K562 (cell line): ENCODE data around the gene GABPB1. TPM values are rescaled to one million over a fixed set of nuclear protein-coding genes. Genes with fewer than 3 reads are reported as not detected.
A peak's percentile ranks its signal among the peaks of the same experiment; 100 is the strongest.

Experiments
- ADNP ChIP-seq: fragments of 200-800 bp; sonication (Bioruptor generic); IDR thresholded peaks from 2 replicates; pipeline ENCODE4 v1.6.1; 2016; ENCODE audit warnings: missing genetic modification characterization, missing compliant biosample characterization
- ARID4B ChIP-seq: sonication (generic); formaldehyde crosslinking; IDR thresholded peaks from 2 replicates; pipeline ENCODE4 v1.8.0; 2022; ENCODE audit warnings: mild to moderate bottlenecking, missing genetic modification reagents
- LARP7 ChIP-seq: fragments of 450-650 bp; IDR thresholded peaks from 2 replicates; pipeline ENCODE4 v1.6.1; 2016
- MAFF ChIP-seq: IDR thresholded peaks from 2 replicates; pipeline ENCODE4 v1.6.1; 2012; ENCODE audit warnings: low read length, improper control_type of control experiment
- MAFK ChIP-seq: IDR thresholded peaks from 2 replicates; pipeline ENCODE4 v1.6.1; 2011; ENCODE audit warnings: low read length, improper control_type of control experiment
- NFRKB ChIP-seq: fragments of 450-650 bp; IDR thresholded peaks from 2 replicates; pipeline ENCODE4 v1.6.1; 2016; ENCODE audit warnings: low read depth
- PCBP1 ChIP-seq: fragments of 200-400 bp; formaldehyde crosslinking; IDR thresholded peaks from 2 replicates; pipeline ENCODE4 v1.6.1; 2018; ENCODE audit warnings: mild to moderate bottlenecking, low read depth, low read length; ENCODE audit not compliant: poor library complexity, severe bottlenecking
- POU5F1 ChIP-seq: fragments of 150-350 bp; IDR thresholded peaks from 2 replicates; pipeline ENCODE4 v1.6.1; 2014; ENCODE audit warnings: borderline replicate concordance, low read length, low read depth, mild to moderate bottlenecking; ENCODE audit not compliant: partially characterized antibody
- RNF2 ChIP-seq: sonication (generic); IDR thresholded peaks from 2 replicates; pipeline ENCODE4 v1.6.1; 2016
- ZBTB40 ChIP-seq, 2 experiments: fragments of 450-650 bp in 1 of 2; sonication (generic) in 1 of 2; formaldehyde crosslinking in 1 of 2; IDR thresholded peaks; 2 replicates each; pipeline versions ENCODE4 v1.7.1 to v1.9.0; 2016 to 2022; ENCODE audit warnings: inconsistent platforms in 1 of 2, mild to moderate bottlenecking in 1 of 2, missing genetic modification reagents in 1 of 2
- ZNF253 ChIP-seq: fragments of 250-450 bp; sonication (Bioruptor Pico); conservative IDR thresholded peaks from 2 replicates; pipeline ENCODE4 v1.6.1; 2021; ENCODE audit warnings: mild to moderate bottlenecking
- ZNF41 ChIP-seq: fragments of 250-450 bp; sonication (Bioruptor Pico); conservative IDR thresholded peaks from 2 replicates; pipeline ENCODE4 v1.4.0; 2020; ENCODE audit warnings: mild to moderate bottlenecking
- ZNF785 ChIP-seq: fragments of 250-450 bp; sonication (Bioruptor Pico); IDR thresholded peaks from 2 replicates; pipeline ENCODE4 v1.4.0; 2020; ENCODE audit warnings: mild to moderate bottlenecking
- polyA plus RNA-seq, 8 experiments: library from polyadenylated mRNA; depleted of rRNA in 4 of 8; stranded (reverse) in 5 of 8; unstranded in 3 of 8; fragments of >200 nt; fragmentation: Nextera tagmentation in 2 of 8; fragmentation: Illumina TruSeq in 1 of 8; extraction: Ambion mirVana in 2 of 8; extraction: Trizol in 1 of 8; gene quantifications; 2 replicates each; pipeline versions ENCODE4 v1.2.1 to v1.2.3, GENCODE V29; 2011 to 2014; ENCODE audit warnings: inconsistent platforms in 1 of 8, missing spikeins in 1 of 8
- total RNA-seq, 7 experiments: library from RNA; depleted of rRNA in 6 of 7; stranded (reverse); fragments of >200 nt in 6 of 7; fragmentation: Illumina TruSeq in 2 of 7; extraction: Trizol in 2 of 7; gene quantifications; 2 replicates each; pipeline versions ENCODE4 v1.2.1 to v1.2.3, GENCODE V29; 2011 to 2021; ENCODE audit warnings: low replicate concordance in 1 of 7

GABPB1 gene
- total and polyA plus RNA-seq, 9 of the 15 experiments (the other 6 are each of a cell fraction or from before 2014, with no cell fraction given): 11.8 to 42.3 (median 33.2) TPM

- TF ChIP-seq ARID4B (CRISPR knock-in tag) (no peak), ZNF253 (CRISPR knock-in tag) (no peak), PCBP1 (no peak), ZBTB40 (IDR thresholded peaks at IDR 0.05) (no peak), ZBTB40 (CRISPR knock-in tag; IDR thresholded peaks at IDR 0.05) (no peak), LARP7 (no peak), POU5F1 (no peak), MAFK (no peak; the same call in 1 of the 2 replicates), RNF2 (no peak), MAFF (peak; percentile 60), ZNF41 (no peak), NFRKB (no peak), ADNP (0 out of 2 replicates have a peak, but pooled peaks have one; percentile 31), ZNF785 (no peak)
Measured at GRCh38 chr15:50256188-50257041, 98.6 kb downstream of the GABPB1 start (continued).
